Loucy (cell line): ENCODE measurements around the gene RPL19.

Experiments
- EZH2phosphoT487 ChIP-seq: fragments of 200-600 bp; IDR thresholded peaks from 2 replicates; pipeline ENCODE4 v1.6.1; 2018; ENCODE audit warnings: antibody characterized with exemption, mild to moderate bottlenecking, moderate library complexity, borderline replicate concordance
- TF ChIP-seq, protein P1 (sequence below): fragments of 200-600 bp; sonication (generic); conservative IDR thresholded peaks from 2 replicates; pipeline ENCODE4 v1.5.1; 2014; ENCODE audit warnings: mild to moderate bottlenecking, antibody characterized with exemption, low read length

- TF ChIP-seq, protein P1, sequence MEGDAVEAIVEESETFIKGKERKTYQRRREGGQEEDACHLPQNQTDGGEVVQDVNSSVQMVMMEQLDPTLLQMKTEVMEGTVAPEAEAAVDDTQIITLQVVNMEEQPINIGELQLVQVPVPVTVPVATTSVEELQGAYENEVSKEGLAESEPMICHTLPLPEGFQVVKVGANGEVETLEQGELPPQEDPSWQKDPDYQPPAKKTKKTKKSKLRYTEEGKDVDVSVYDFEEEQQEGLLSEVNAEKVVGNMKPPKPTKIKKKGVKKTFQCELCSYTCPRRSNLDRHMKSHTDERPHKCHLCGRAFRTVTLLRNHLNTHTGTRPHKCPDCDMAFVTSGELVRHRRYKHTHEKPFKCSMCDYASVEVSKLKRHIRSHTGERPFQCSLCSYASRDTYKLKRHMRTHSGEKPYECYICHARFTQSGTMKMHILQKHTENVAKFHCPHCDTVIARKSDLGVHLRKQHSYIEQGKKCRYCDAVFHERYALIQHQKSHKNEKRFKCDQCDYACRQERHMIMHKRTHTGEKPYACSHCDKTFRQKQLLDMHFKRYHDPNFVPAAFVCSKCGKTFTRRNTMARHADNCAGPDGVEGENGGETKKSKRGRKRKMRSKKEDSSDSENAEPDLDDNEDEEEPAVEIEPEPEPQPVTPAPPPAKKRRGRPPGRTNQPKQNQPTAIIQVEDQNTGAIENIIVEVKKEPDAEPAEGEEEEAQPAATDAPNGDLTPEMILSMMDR = no peak
- no peak for TF ChIP-seq EZH2phosphoT487
Measured at GRCh38 chr17:39150795-39151149, 49.3 kb upstream of the RPL19 start.
